Neural cell (in vitro differentiated cells): ENCODE results near the gene REST. TPM values are rescaled to one million over a fixed set of nuclear protein-coding genes. Genes with fewer than 3 reads are reported as not detected.

Source experiments
- H2AFZ ChIP-seq: fragments of 200-600, 300-800 bp; sonication (generic), shearing (Covaris generic); 2 replicates; pipeline ENCODE4 v1.6.0; 2014; ENCODE audit warnings: low read depth, mild to moderate bottlenecking, antibody characterized with exemption, low read length, moderate library complexity
- H3F3A ChIP-seq: fragments of 200-600 bp; shearing (Covaris generic); 2 replicates; pipeline ENCODE4 v1.6.1; 2016; ENCODE audit warnings: mild to moderate bottlenecking, moderate library complexity, mixed read lengths, antibody characterized with exemption, low read length; ENCODE audit not compliant: insufficient read depth, poor library complexity, severe bottlenecking
- H3K27ac ChIP-seq: fragments of 200-600, 300-800 bp; sonication (generic), shearing (Covaris generic); 2 replicates; pipeline ENCODE4 v1.5.1; 2014; ENCODE audit warnings: mild to moderate bottlenecking, low read length, moderate library complexity
- H3K27me3 ChIP-seq: fragments of 300-800, 200-600 bp; sonication (generic), shearing (Covaris generic); 2 replicates; pipeline ENCODE4 v1.6.0; 2014; ENCODE audit warnings: mild to moderate bottlenecking, low read depth, low read length, moderate library complexity; ENCODE audit not compliant: insufficient read depth
- H3K36me3 ChIP-seq: fragments of 300-800, 200-600 bp; sonication (generic), shearing (Covaris generic); 2 replicates; pipeline ENCODE4 v1.5.1; 2014; ENCODE audit warnings: mild to moderate bottlenecking, antibody characterized with exemption, low read length, moderate library complexity; ENCODE audit not compliant: insufficient read depth
- H3K4me2 ChIP-seq: fragments of 300-800, 200-600 bp; sonication (generic), shearing (Covaris generic); 2 replicates; pipeline ENCODE4 v1.6.0; 2014; ENCODE audit warnings: mild to moderate bottlenecking, low read length
- H3K4me3 ChIP-seq: fragments of 300-800, 200-600 bp; sonication (generic), shearing (Covaris generic); 2 replicates; pipeline ENCODE4 v1.5.1; 2014; ENCODE audit warnings: mild to moderate bottlenecking, low read length, moderate library complexity
- H3K79me2 ChIP-seq: fragments of 200-600 bp; shearing (Covaris generic); replicated peaks from 2 replicates; pipeline ENCODE4 v1.6.0; 2014; ENCODE audit warnings: mild to moderate bottlenecking, low read length, moderate library complexity; ENCODE audit not compliant: insufficient read depth
- H3K9ac ChIP-seq: fragments of 300-800, 200-600 bp; sonication (generic), shearing (Covaris generic); 2 replicates; pipeline ENCODE4 v1.6.1; 2016; ENCODE audit warnings: mild to moderate bottlenecking, low read length, mixed read lengths
- H3K9me2 ChIP-seq: fragments of 200-600 bp; shearing (Covaris generic); 2 replicates; pipeline ENCODE4 v1.6.1; 2016; ENCODE audit warnings: mild to moderate bottlenecking, low read length, mixed read lengths; ENCODE audit not compliant: insufficient read depth
- H3K9me3 ChIP-seq: fragments of 200-600, 300-800 bp; sonication (generic), shearing (Covaris generic); 2 replicates; pipeline ENCODE4 v1.6.1; 2016; ENCODE audit warnings: mild to moderate bottlenecking, mixed run types, low read length, moderate library complexity, mixed read lengths
- H4K20me1 ChIP-seq: fragments of 200-600 bp; shearing (Covaris generic); 2 replicates; pipeline ENCODE4 v1.6.1; 2016; ENCODE audit warnings: mild to moderate bottlenecking, mixed run types; ENCODE audit not compliant: insufficient read depth
- CTCF ChIP-seq: fragments of 450-650 bp; IDR thresholded peaks from 2 replicates; pipeline ENCODE4 v1.5.1; 2014; ENCODE audit warnings: antibody characterized with exemption, mild to moderate bottlenecking, moderate library complexity; ENCODE audit not compliant: poor library complexity, severe bottlenecking
- EP300 ChIP-seq: fragments of 450-650 bp; conservative IDR thresholded peaks from 2 replicates; pipeline ENCODE4 v1.6.1; 2014; ENCODE audit warnings: antibody characterized with exemption, mild to moderate bottlenecking, moderate library complexity; ENCODE audit not compliant: poor library complexity, severe bottlenecking
- EZH2 ChIP-seq: fragments of 200-600, 300-800 bp; shearing (Covaris generic), sonication (generic); IDR thresholded peaks from 2 replicates; pipeline ENCODE4 v1.6.1; 2014; ENCODE audit warnings: antibody characterized with exemption, low read length, borderline replicate concordance, mild to moderate bottlenecking; ENCODE audit not compliant: insufficient read depth, poor library complexity, severe bottlenecking
- MXI1 ChIP-seq: fragments of 450-650 bp; conservative IDR thresholded peaks from 2 replicates; pipeline ENCODE4 v1.6.1; 2014; ENCODE audit warnings: antibody characterized with exemption, mild to moderate bottlenecking; ENCODE audit not compliant: poor library complexity, severe bottlenecking
- POLR2AphosphoS5 ChIP-seq: IDR thresholded peaks from 2 replicates; pipeline ENCODE4 v1.6.1; 2012
- SMC3 ChIP-seq: fragments of 450-650 bp; conservative IDR thresholded peaks from 2 replicates; pipeline ENCODE4 v1.6.1; 2014; ENCODE audit warnings: antibody characterized with exemption, mild to moderate bottlenecking, moderate library complexity; ENCODE audit not compliant: poor library complexity
- TAF1 ChIP-seq: IDR thresholded peaks from 2 replicates; pipeline ENCODE4 v1.6.1; 2012; ENCODE audit warnings: low read depth
- polyA plus RNA-seq: library from polyadenylated mRNA; depleted of rRNA; stranded (reverse); fragments of >200 nt; gene quantifications from 2 replicates; pipeline ENCODE4 v1.2.3, GENCODE V29; 2014
- TF ChIP-seq, protein P1 (sequence below): IDR thresholded peaks from 2 replicates; pipeline ENCODE4 v1.6.1; 2012; ENCODE audit warnings: borderline replicate concordance

The REST gene
- polyA plus RNA-seq, 1 donor from 2014 or later, result 3.2 TPM

DNA sequence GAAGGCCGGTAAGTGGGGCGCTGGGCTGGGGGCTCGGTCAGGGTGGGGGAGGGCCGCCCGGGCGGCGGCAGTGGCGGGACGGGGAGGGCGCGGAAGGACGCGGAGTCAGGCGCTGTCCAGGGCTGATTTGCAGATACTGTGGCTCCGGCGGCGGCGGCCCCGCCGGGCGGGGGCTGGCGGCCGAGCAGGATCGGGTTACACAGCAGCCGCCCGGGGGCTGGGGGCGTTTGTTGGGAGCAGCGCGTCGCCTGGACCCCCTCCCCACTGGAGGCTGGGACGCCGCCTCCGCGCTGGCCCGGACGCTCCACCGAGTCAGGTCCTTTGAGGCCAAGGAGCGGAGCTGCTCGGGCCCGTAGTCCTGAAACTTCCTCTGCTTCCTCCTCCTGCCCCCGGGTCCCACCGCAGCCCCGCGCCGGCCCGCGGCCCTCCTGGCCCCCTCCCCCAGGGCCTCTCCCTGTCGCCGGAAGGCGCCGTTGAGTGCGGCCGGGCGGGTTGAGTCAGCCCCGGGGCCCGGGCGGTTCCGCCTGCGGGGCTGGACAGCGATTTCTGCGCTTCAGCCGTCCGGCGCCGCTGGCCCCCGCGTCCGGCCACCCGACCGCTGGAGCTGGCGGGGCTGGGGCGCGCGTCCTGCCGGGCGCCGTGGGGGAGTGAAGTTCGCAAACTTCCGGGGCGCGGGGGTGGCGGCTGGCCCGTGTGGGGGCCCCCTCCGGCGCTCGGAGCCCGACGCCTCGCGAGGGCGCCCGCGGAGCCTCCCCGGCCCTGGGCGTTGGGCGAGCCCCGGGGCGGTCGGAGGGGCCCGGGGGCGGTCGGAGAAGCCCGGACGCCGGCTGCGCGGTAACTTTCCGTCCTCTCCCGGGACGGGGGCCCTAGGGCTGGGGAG, 746 bp downstream of the REST start:
- Histone ChIP-seq H3K27me3 (peaks cover 20% of the 10 kb centered on the region), H3K4me2 (peak overlapping the region; percentile 71), H3K4me3 (peak overlapping the region; percentile 87), H3K79me2 (peaks cover 26% of the 10 kb centered on the region), H2AFZ (peak overlapping the region; percentile 60), H4K20me1 (no peaks in the 10 kb centered on the region), H3K9ac (peak overlapping the region; percentile 50), H3K9me2 (no peaks in the 10 kb centered on the region), H3F3A (peaks cover 6% of the 10 kb centered on the region), H3K27ac (no peak overlapping the region), H3K9me3 (no peaks in the 10 kb centered on the region), H3K36me3 (no peaks in the 10 kb centered on the region)
- TF ChIP-seq EZH2 (no peak), SMC3 (no peak), CTCF (peak; percentile 22), EP300 (no peak), POLR2AphosphoS5 (no peak)
- TF ChIP-seq, protein P1, sequence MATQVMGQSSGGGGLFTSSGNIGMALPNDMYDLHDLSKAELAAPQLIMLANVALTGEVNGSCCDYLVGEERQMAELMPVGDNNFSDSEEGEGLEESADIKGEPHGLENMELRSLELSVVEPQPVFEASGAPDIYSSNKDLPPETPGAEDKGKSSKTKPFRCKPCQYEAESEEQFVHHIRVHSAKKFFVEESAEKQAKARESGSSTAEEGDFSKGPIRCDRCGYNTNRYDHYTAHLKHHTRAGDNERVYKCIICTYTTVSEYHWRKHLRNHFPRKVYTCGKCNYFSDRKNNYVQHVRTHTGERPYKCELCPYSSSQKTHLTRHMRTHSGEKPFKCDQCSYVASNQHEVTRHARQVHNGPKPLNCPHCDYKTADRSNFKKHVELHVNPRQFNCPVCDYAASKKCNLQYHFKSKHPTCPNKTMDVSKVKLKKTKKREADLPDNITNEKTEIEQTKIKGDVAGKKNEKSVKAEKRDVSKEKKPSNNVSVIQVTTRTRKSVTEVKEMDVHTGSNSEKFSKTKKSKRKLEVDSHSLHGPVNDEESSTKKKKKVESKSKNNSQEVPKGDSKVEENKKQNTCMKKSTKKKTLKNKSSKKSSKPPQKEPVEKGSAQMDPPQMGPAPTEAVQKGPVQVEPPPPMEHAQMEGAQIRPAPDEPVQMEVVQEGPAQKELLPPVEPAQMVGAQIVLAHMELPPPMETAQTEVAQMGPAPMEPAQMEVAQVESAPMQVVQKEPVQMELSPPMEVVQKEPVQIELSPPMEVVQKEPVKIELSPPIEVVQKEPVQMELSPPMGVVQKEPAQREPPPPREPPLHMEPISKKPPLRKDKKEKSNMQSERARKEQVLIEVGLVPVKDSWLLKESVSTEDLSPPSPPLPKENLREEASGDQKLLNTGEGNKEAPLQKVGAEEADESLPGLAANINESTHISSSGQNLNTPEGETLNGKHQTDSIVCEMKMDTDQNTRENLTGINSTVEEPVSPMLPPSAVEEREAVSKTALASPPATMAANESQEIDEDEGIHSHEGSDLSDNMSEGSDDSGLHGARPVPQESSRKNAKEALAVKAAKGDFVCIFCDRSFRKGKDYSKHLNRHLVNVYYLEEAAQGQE, result no peak

DNA sequence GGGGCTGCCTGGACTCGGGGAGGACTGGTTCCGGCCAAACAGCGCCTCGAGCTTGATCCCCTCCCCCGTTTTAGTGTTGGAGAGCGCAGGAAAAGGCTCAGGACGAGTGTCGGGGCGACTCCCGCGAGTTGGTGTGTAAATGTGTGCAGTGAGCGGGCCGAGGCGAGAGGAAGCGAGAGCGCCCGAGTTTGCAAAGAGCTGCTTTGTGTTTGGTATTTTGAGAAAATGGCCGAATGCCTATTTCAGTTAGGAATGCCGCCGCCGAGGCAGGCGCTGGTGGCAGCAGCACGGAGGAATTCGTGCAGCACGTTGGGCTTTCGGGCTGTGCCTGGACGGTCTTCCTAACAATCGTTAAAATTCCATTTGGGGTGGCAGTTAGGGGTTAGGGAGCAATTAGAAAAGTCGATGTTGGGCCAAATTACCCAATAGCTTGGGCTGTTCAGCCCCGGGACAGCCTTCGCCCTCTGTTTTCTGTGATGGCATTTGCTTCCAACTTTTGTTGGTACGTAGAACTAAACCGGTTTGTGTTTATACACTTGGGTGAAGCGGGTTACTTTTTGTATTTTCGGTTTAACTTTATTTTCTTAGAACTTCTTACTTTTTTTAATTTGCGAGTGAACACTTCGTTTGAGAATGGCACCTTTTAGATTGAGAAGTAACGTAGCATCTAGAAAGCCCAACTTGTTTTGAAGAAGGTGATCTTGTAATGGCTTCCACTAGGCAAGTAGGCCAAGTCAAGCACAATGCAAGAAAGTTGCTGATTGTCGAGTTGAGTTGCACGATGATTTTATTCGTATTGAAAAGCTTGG, 1.6 kb downstream of the REST start:
- TF ChIP-seq MXI1 (peak; percentile 27), TAF1 (no peak), EZH2 (no peak), EP300 (no peak)
- Histone ChIP-seq H3F3A (peaks cover 6% of the 10 kb centered on the region), H3K27ac (no peak overlapping the region), H3K4me2 (peak overlapping the region; percentile 71), H3K9ac (peak overlapping the region; percentile 50), H3K9me2 (no peaks in the 10 kb centered on the region), H3K79me2 (peaks cover 32% of the 10 kb centered on the region), H3K27me3 (peaks cover 20% of the 10 kb centered on the region), H3K4me3 (peak overlapping the region; percentile 87), H4K20me1 (no peaks in the 10 kb centered on the region), H3K9me3 (no peaks in the 10 kb centered on the region), H3K36me3 (no peaks in the 10 kb centered on the region), H2AFZ (peak overlapping the region; percentile 60)
